ENCODE results near the gene RILP. TPM values are rescaled to one million over a fixed set of nuclear protein-coding genes. Genes with fewer than 3 reads are reported as not detected.

Gene RILP
- total RNA-seq, 1 experiment from 2014 or later, result 27.6 TPM

DNA sequence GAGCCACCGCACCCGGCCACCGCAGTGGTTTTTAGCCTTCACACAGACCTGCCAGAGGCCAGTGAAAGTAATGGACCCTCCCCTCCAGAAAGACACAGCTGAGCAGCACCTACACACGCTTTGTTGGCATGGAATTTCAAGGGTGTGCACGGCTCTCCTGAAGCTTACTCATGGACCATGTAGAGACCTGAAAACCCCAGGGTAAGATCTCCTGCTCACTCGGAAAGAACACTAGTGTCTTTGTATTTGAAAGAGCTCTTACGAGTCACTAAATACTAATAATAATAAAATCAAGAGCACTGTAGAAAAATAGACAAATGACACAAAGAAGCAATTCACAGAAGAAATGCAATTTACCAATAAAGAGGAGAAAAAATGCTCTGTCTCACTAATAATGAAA is 41.0 kb downstream of the RILP start:
- no peaks in the 10 kb centered on the region for H3K36me3 ChIP-seq (ENCODE audit: low read depth, low read length)
- TF ChIP-seq, protein P1, sequence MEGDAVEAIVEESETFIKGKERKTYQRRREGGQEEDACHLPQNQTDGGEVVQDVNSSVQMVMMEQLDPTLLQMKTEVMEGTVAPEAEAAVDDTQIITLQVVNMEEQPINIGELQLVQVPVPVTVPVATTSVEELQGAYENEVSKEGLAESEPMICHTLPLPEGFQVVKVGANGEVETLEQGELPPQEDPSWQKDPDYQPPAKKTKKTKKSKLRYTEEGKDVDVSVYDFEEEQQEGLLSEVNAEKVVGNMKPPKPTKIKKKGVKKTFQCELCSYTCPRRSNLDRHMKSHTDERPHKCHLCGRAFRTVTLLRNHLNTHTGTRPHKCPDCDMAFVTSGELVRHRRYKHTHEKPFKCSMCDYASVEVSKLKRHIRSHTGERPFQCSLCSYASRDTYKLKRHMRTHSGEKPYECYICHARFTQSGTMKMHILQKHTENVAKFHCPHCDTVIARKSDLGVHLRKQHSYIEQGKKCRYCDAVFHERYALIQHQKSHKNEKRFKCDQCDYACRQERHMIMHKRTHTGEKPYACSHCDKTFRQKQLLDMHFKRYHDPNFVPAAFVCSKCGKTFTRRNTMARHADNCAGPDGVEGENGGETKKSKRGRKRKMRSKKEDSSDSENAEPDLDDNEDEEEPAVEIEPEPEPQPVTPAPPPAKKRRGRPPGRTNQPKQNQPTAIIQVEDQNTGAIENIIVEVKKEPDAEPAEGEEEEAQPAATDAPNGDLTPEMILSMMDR (conservative IDR thresholded peaks at IDR 0.05; ENCODE audit: low read depth, low read length), result no peak
- TF ChIP-seq EZH2 (IDR thresholded peaks at IDR 0.05; ENCODE audit: low read length, unreplicated experiment) (no peak), EZH2phosphoT487 (IDR thresholded peaks at IDR 0.05; ENCODE audit: borderline replicate concordance, low read length) (no peak)
- H3K9me2 ChIP-seq (replicated peaks; ENCODE audit: low read length), result no peaks in the 10 kb centered on the region
- DNase-seq (no peak), ATAC-seq (peak; percentile 64)
- H4K20me1 ChIP-seq (ENCODE audit: low read length), result no peaks in the 10 kb centered on the region
- no peak overlapping the region for H3K4me2 ChIP-seq (ENCODE audit: low read length)
- POLR2A ChIA-PET (ENCODE audit: unreplicated experiment), result no interaction called here
- intact Hi-C loops (cut with micrococcal nuclease), result no loop called here
- no peaks in the 10 kb centered on the region for H3K9me3 ChIP-seq (ENCODE audit: low read length)
- no peaks in the 10 kb centered on the region for H3K79me2 ChIP-seq (ENCODE audit: low read length)
- H3F3A ChIP-seq (ENCODE audit: low read length, unreplicated experiment), result no peaks in the 10 kb centered on the region
- BruUV-seq (replicated peaks), result no TSS peak
- no peaks in the 10 kb centered on the region for H3K4me1 ChIP-seq (ENCODE audit: insufficient read depth, low read length)
- no peak overlapping the region for H3K27ac ChIP-seq (ENCODE audit: low read length)
- H3K27me3 ChIP-seq (ENCODE audit: low read length), result no peaks in the 10 kb centered on the region
- H3K9ac ChIP-seq (ENCODE audit: low read length), result no peak overlapping the region
- no peak overlapping the region for H2AFZ ChIP-seq (ENCODE audit: low read length)
- CTCF ChIA-PET, result interaction anchor here (0.6 kb wide), 1 partner anchor 854 kb away, joined by 3 read pairs; no protein-coding TSS in a partner anchor
- H3K4me3 ChIP-seq (ENCODE audit: low read length), result no peak overlapping the region

DNA sequence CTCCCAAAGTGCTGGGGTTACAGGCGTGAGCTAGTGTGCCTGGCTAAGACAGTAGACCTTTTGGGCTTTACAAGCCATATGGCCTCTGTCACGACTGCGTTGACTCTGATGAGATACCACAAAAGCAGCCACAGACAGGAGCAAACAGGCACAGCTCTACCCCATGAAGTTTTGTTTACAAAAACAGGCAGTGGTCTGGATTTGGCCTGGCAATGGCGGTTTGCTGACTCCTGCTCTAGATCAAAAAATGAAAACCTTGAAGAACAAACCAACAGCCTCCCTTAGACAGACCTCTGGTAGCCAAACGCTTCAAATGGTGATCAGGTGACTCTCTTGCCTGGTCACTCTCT is 41.7 kb downstream of the RILP start:
- H3K79me2 ChIP-seq (ENCODE audit: low read length), result no peaks in the 10 kb centered on the region
- no peak for DNase-seq
- POLR2A ChIA-PET (ENCODE audit: unreplicated experiment), result interaction anchor here (0.6 kb wide), 1 partner anchor 23 kb away, joined by 16 read pairs; no protein-coding TSS in a partner anchor
- H3K4me1 ChIP-seq (ENCODE audit: insufficient read depth, low read length), result no peaks in the 10 kb centered on the region
- H3K4me3 ChIP-seq (ENCODE audit: low read length), result no peak overlapping the region
- intact Hi-C loops (cut with micrococcal nuclease), result no loop called here
- no peak overlapping the region for H3K9ac ChIP-seq (ENCODE audit: low read length)
- no peaks in the 10 kb centered on the region for H3F3A ChIP-seq (ENCODE audit: low read length, unreplicated experiment)
- no peaks in the 10 kb centered on the region for H3K9me3 ChIP-seq (ENCODE audit: low read length)
- no peak overlapping the region for H2AFZ ChIP-seq (ENCODE audit: low read length)
- no peak for ATAC-seq
- TF ChIP-seq, protein P1 (conservative IDR thresholded peaks at IDR 0.05; ENCODE audit: low read depth, low read length), result no peak
- TF ChIP-seq EZH2phosphoT487 (IDR thresholded peaks at IDR 0.05; ENCODE audit: borderline replicate concordance, low read length) (no peak), EZH2 (IDR thresholded peaks at IDR 0.05; ENCODE audit: low read length, unreplicated experiment) (no peak)
- H4K20me1 ChIP-seq (ENCODE audit: low read length), result no peaks in the 10 kb centered on the region
- H3K27ac ChIP-seq (ENCODE audit: low read length), result no peak overlapping the region
- H3K27me3 ChIP-seq (ENCODE audit: low read length), result no peaks in the 10 kb centered on the region
- no peaks in the 10 kb centered on the region for H3K36me3 ChIP-seq (ENCODE audit: low read depth, low read length)
- H3K4me2 ChIP-seq (ENCODE audit: low read length), result no peak overlapping the region
- CTCF ChIA-PET, result interaction anchor here (0.6 kb wide), 1 partner anchor 853 kb away, joined by 3 read pairs; no protein-coding TSS in a partner anchor
- no TSS peak for BruUV-seq (replicated peaks)
- no peaks in the 10 kb centered on the region for H3K9me2 ChIP-seq (replicated peaks; ENCODE audit: low read length)

DNA sequence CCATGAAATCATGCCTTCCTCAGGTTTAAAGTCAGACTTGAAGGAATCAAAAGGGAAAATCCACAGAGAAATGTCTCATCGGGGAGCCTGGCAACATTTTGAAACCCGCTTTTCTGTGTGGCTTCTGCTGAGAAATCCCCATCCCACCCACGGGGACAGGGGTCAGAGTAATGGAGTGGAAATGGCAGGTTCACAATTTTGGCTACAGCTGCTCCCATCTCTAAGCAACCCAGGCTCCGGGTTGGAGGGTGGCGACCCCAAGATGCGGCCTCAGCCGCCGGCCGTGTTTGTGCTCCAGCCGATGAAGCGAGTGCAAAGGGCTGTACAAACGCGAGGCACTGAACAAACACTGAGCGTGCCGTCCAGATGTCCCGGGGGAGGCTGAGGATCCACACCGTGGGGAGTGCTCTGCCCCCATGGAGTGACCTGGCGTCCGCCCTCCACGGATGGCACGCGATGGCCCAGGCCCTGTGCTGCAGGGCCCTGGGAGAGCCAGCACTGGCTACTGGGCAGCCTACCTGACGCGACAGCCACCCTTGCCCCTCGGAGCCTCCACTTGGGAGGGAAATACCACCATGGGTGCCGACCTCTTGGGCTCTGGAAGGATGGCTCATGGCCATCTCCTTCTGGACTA is 43.2 kb downstream of the RILP start:
- no peaks in the 10 kb centered on the region for H3K9me2 ChIP-seq (replicated peaks; ENCODE audit: low read length)
- TF ChIP-seq EZH2phosphoT487 (IDR thresholded peaks at IDR 0.05; ENCODE audit: borderline replicate concordance, low read length) (no peak), EZH2 (IDR thresholded peaks at IDR 0.05; ENCODE audit: low read length, unreplicated experiment) (no peak)
- TF ChIP-seq, protein P1 (conservative IDR thresholded peaks at IDR 0.05; ENCODE audit: low read depth, low read length), result no peak
- no peak overlapping the region for H3K4me2 ChIP-seq (ENCODE audit: low read length)
- intact Hi-C loops (cut with micrococcal nuclease), result no loop called here
- no TSS peak for BruUV-seq (replicated peaks)
- no peak for ATAC-seq
- no peak overlapping the region for H3K9ac ChIP-seq (ENCODE audit: low read length)
- no peaks in the 10 kb centered on the region for H3K36me3 ChIP-seq (ENCODE audit: low read depth, low read length)
- H3K79me2 ChIP-seq (ENCODE audit: low read length), result no peaks in the 10 kb centered on the region
- no peaks in the 10 kb centered on the region for H3K9me3 ChIP-seq (ENCODE audit: low read length)
- no peaks in the 10 kb centered on the region for H3K27me3 ChIP-seq (ENCODE audit: low read length)
- H2AFZ ChIP-seq (ENCODE audit: low read length), result no peak overlapping the region
- POLR2A ChIA-PET (ENCODE audit: unreplicated experiment), result no interaction called here
- no peak overlapping the region for H3K27ac ChIP-seq (ENCODE audit: low read length)
- H3F3A ChIP-seq (ENCODE audit: low read length, unreplicated experiment), result no peaks in the 10 kb centered on the region
- no peaks in the 10 kb centered on the region for H3K4me1 ChIP-seq (ENCODE audit: insufficient read depth, low read length)
- CTCF ChIA-PET, result no interaction called here
- no peak overlapping the region for H3K4me3 ChIP-seq (ENCODE audit: low read length)
- no peak for DNase-seq
- H4K20me1 ChIP-seq (ENCODE audit: low read length), result no peaks in the 10 kb centered on the region

All from PC-3 (cell line).